GM19099 (cell line): ENCODE data around the gene MCF2L2.

ENCODE experiments used
- POLR2A ChIP-seq: IDR thresholded peaks from 3 replicates; pipeline ENCODE4 v1.6.1; 2011; ENCODE audit warnings: low read depth; ENCODE audit not compliant: insufficient read length; ENCODE audit errors: extremely low read depth

The MCF2L2 gene

GRCh38 chr3:183268366-183268765 lies 160.1 kb downstream of the MCF2L2 start:
- TF ChIP-seq POLR2A = no peak

GRCh38 chr3:183267140-183267539 lies 161.3 kb downstream of the MCF2L2 start:
- no peak for TF ChIP-seq POLR2A

GRCh38 chr3:183266454-183266853 lies 162.0 kb downstream of the MCF2L2 start:
- no peak for TF ChIP-seq POLR2A

GRCh38 chr3:183265834-183266417 lies 162.5 kb downstream of the MCF2L2 start:
- TF ChIP-seq POLR2A = no peak

- no peak for TF ChIP-seq POLR2A
Measured at GRCh38 chr3:183265157-183265642, 163.2 kb downstream of the MCF2L2 start.

- TF ChIP-seq POLR2A = no peak
Measured at GRCh38 chr3:183264268-183264667, 164.2 kb downstream of the MCF2L2 start.

- no peak for TF ChIP-seq POLR2A
Measured at GRCh38 chr3:183262875-183263378, 165.5 kb downstream of the MCF2L2 start.

GRCh38 chr3:183261151-183261724 lies 167.2 kb downstream of the MCF2L2 start:
- no peak for TF ChIP-seq POLR2A

GRCh38 chr3:183260167-183260904 lies 168.1 kb downstream of the MCF2L2 start:
- no peak for TF ChIP-seq POLR2A

GRCh38 chr3:183259621-183260020 lies 168.8 kb downstream of the MCF2L2 start:
- TF ChIP-seq POLR2A = no peak

- no peak for TF ChIP-seq POLR2A
Measured at GRCh38 chr3:183259087-183259486, 169.3 kb downstream of the MCF2L2 start.

GRCh38 chr3:183255348-183255730 lies 173.1 kb downstream of the MCF2L2 start:
- TF ChIP-seq POLR2A = no peak

- TF ChIP-seq POLR2A = no peak
Measured at GRCh38 chr3:183254487-183255347, 173.7 kb downstream of the MCF2L2 start.

GRCh38 chr3:183253528-183254486 lies 174.6 kb downstream of the MCF2L2 start:
- TF ChIP-seq POLR2A = no peak
